GM23248 (cell line): ENCODE results near the gene SYVN1.

ENCODE experiments used
- EZH2 ChIP-seq: fragments of 200-600 bp; sonication (generic); IDR thresholded peaks from 2 replicates; pipeline ENCODE4 v1.6.1; 2018; ENCODE audit warnings: antibody characterized with exemption, mild to moderate bottlenecking; ENCODE audit not compliant: insufficient read depth, poor library complexity, severe bottlenecking
- EZH2phosphoT487 ChIP-seq: fragments of 200-600 bp; sonication (generic); IDR thresholded peaks from 2 replicates; pipeline ENCODE4 v1.6.1; 2018; ENCODE audit warnings: antibody characterized with exemption, moderate library complexity, mild to moderate bottlenecking, low read depth; ENCODE audit not compliant: insufficient read depth

DNA sequence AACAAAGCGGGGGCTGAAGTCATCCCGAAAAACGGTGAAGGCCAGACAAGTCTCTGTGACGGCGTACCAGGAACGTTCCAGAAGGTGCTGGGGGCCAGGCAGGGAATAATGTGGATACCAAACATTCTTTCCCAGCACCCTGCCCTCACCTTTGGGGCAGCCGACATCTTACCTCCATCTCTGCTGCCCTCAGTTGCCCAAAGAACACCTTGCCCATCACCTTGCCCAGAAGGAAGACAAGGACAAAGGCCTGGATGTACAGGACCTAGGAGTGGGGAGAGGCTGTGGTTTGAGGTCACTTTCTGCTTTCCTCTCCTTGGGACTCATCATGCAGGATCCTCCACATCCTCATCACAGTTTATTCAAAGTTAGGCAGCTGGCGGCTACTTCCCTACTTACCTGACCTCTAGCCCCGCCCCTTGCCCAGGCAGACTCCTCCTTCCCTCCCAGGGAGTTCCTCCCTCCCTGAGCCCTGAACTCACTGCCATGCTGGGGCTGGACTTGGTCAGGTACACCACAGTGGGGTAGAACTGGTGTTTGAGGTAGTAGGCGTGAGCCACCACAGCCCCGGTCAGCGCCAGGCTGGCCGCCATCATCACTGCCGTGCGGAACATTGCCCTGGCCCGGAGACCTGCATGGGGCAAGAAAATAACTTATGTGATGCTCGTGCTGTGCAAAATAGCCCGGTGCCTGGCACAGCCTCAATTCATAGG is 1.2 kb downstream of the SYVN1 start:
- TF ChIP-seq EZH2phosphoT487: no peak
- no peak for TF ChIP-seq EZH2
